Kidney tubule cell (primary cell): Measurements from ENCODE around the gene ATRX.
"Not testable (repeated sequence)": the region's sequence is repeated elsewhere in the genome, so short reads cannot be mapped to it uniquely, and the experiment has no call there.

ENCODE experiments used
- DNase-seq: peaks from one replicate; pipeline ENCODE4 v3.0.0-alpha.2; 2018; ENCODE audit warnings: low spot score

ATRX gene

GRCh38 chrX:77740376-77740905 lies 45.6 kb downstream of the ATRX start:
- no peak for DNase-seq

- no peak for DNase-seq
These were observed 52.7 kb downstream of the ATRX start for GRCh38 chrX:77733342-77733741.

GRCh38 chrX:77731821-77732419 lies 54.1 kb downstream of the ATRX start:
- DNase-seq: no peak

GRCh38 chrX:77726095-77726494 lies 59.9 kb downstream of the ATRX start:
- DNase-seq: not testable (repeated sequence)

GRCh38 chrX:77723681-77724080 lies 62.3 kb downstream of the ATRX start:
- no peak for DNase-seq

GRCh38 chrX:77719388-77719787 lies 66.6 kb downstream of the ATRX start:
- DNase-seq: no peak

- DNase-seq: no peak
These were observed 81.1 kb downstream of the ATRX start for GRCh38 chrX:77704881-77705280.

GRCh38 chrX:77698242-77698641 lies 87.8 kb downstream of the ATRX start:
- DNase-seq: no peak

- no peak for DNase-seq
These were observed 91.5 kb downstream of the ATRX start for GRCh38 chrX:77694491-77694890.

- no peak for DNase-seq
These were observed 92.4 kb downstream of the ATRX start for GRCh38 chrX:77693594-77693993.

- DNase-seq: no peak
These were observed 94.1 kb downstream of the ATRX start for GRCh38 chrX:77691916-77692315.

GRCh38 chrX:77689376-77689775 lies 96.6 kb downstream of the ATRX start:
- DNase-seq: no peak

GRCh38 chrX:77685683-77686082 lies 100.3 kb downstream of the ATRX start:
- not testable (repeated sequence) for DNase-seq

- DNase-seq: no peak
These were observed 106.9 kb downstream of the ATRX start for GRCh38 chrX:77679144-77679543.

- no peak for DNase-seq
These were observed 110.0 kb downstream of the ATRX start for GRCh38 chrX:77675986-77676385.

- DNase-seq: peak; percentile 47
These were observed 117.4 kb downstream of the ATRX start for GRCh38 chrX:77668391-77669237.

GRCh38 chrX:77658886-77659285 lies 127.1 kb downstream of the ATRX start:
- no peak for DNase-seq

GRCh38 chrX:77652095-77652494 lies 133.9 kb downstream of the ATRX start:
- no peak for DNase-seq

- no peak for DNase-seq
These were observed 145.3 kb downstream of the ATRX start for GRCh38 chrX:77640702-77641101.

GRCh38 chrX:77639820-77640219 lies 146.2 kb downstream of the ATRX start:
- DNase-seq: no peak

GRCh38 chrX:77638397-77638796 lies 147.6 kb downstream of the ATRX start:
- DNase-seq: no peak

GRCh38 chrX:77635373-77635772 lies 150.6 kb downstream of the ATRX start:
- DNase-seq: no peak

- no peak for DNase-seq
These were observed 157.6 kb downstream of the ATRX start for GRCh38 chrX:77628294-77629025.
